DND-41 (cell line): Measurements from ENCODE around the gene ARHGAP27.
"Not testable (repeated sequence)": the region's sequence is repeated elsewhere in the genome, so short reads cannot be mapped to it uniquely, and the experiment has no call there.

ENCODE experiments used
- ATAC-seq: fragments of 200-7000 bp; cut with Tn5 transposase; 3 replicates; pipeline ENCODE4 v1.9.1; 2021; ENCODE audit warnings: low read depth; ENCODE audit not compliant: insufficient read depth
- DNase-seq: peaks from one replicate; pipeline ENCODE4 v3.0.0-alpha.2; 2020
- H2AFZ ChIP-seq: 2 replicates; pipeline ENCODE4 v1.6.0; 2012; ENCODE audit warnings: low read depth, low read length
- H3K27ac ChIP-seq: 2 replicates; pipeline ENCODE4 v1.5.1; 2012; ENCODE audit warnings: low read length, inconsistent platforms
- H3K27me3 ChIP-seq: fragments of 200-600 bp; sonication (generic); 2 replicates; pipeline ENCODE4 v1.6.0; 2012; ENCODE audit warnings: low read length, mild to moderate bottlenecking, inconsistent platforms; ENCODE audit not compliant: insufficient read depth, poor library complexity
- H3K36me3 ChIP-seq: 2 replicates; pipeline ENCODE4 v1.5.1; 2012; ENCODE audit warnings: low read length, inconsistent platforms; ENCODE audit not compliant: insufficient read depth
- H3K4me1 ChIP-seq: 2 replicates; pipeline ENCODE4 v1.5.1; 2012; ENCODE audit warnings: mild to moderate bottlenecking, low read length; ENCODE audit not compliant: insufficient read depth
- H3K4me2 ChIP-seq: 2 replicates; pipeline ENCODE4 v1.6.0; 2012; ENCODE audit warnings: mild to moderate bottlenecking, moderate library complexity, low read length, inconsistent platforms; ENCODE audit not compliant: insufficient read depth
- H3K4me3 ChIP-seq, 2 experiments: fragments of 200-600 bp in 1 of 2; shearing (Covaris generic) in 1 of 2; 2 replicates each; pipeline ENCODE4 v1.5.1; 2012 to 2016; ENCODE audit warnings: inconsistent platforms in 2 of 2, low read length in 2 of 2, mild to moderate bottlenecking in 2 of 2, low read depth in 1 of 2, moderate library complexity in 1 of 2
- H3K79me2 ChIP-seq: 2 replicates; pipeline ENCODE4 v1.6.0; 2012; ENCODE audit warnings: low read length, inconsistent platforms; ENCODE audit not compliant: insufficient read depth
- H3K9ac ChIP-seq: 2 replicates; pipeline ENCODE4 v1.6.0; 2012; ENCODE audit warnings: low read depth, mild to moderate bottlenecking, inconsistent platforms, low read length, moderate library complexity
- H3K9me3 ChIP-seq: 2 replicates; pipeline ENCODE4 v1.5.1; 2012; ENCODE audit warnings: low read length, moderate library complexity, mild to moderate bottlenecking, inconsistent platforms; ENCODE audit not compliant: insufficient read depth, severe bottlenecking
- H4K20me1 ChIP-seq: 2 replicates; pipeline ENCODE4 v1.6.0; 2012; ENCODE audit warnings: low read length; ENCODE audit not compliant: insufficient read depth
- CTCF ChIP-seq: IDR thresholded peaks from 2 replicates; pipeline ENCODE4 v1.5.1; 2012; ENCODE audit warnings: borderline replicate concordance, low read length, moderate library complexity, mild to moderate bottlenecking; ENCODE audit not compliant: poor library complexity, severe bottlenecking; ENCODE audit errors: extremely low read depth
- EZH2 ChIP-seq: IDR thresholded peaks from 3 replicates; pipeline ENCODE4 v1.6.1; 2012; ENCODE audit warnings: borderline replicate concordance, low read depth, mild to moderate bottlenecking, moderate library complexity, low read length, inconsistent platforms; ENCODE audit not compliant: severe bottlenecking

ARHGAP27 gene

GRCh38 chr17:45345554-45346215 is 87.0 kb downstream of the ARHGAP27 start:
- no peaks in the 10 kb centered on the region for H3K36me3 ChIP-seq
- DNase-seq (no peak), ATAC-seq (no peak)
- H2AFZ ChIP-seq = no peak overlapping the region
- no peak overlapping the region for H3K4me2 ChIP-seq
- H3K27ac ChIP-seq = no peak overlapping the region
- no peak overlapping the region for H3K4me3 ChIP-seq
- no peak overlapping the region for H3K9ac ChIP-seq
- no peaks in the 10 kb centered on the region for H3K79me2 ChIP-seq
- no peaks in the 10 kb centered on the region for H3K4me1 ChIP-seq
- no peaks in the 10 kb centered on the region for H3K27me3 ChIP-seq
- TF ChIP-seq CTCF (no peak), EZH2 (no peak)
- no peaks in the 10 kb centered on the region for H3K9me3 ChIP-seq
- no peaks in the 10 kb centered on the region for H4K20me1 ChIP-seq

GRCh38 chr17:45345246-45345553 is 87.5 kb downstream of the ARHGAP27 start:
- DNase-seq (no peak), ATAC-seq (no peak)
- Histone ChIP-seq H3K4me3 (no peak overlapping the region), H3K4me1 (no peaks in the 10 kb centered on the region), H3K9ac (no peak overlapping the region), H3K79me2 (no peaks in the 10 kb centered on the region), H3K36me3 (no peaks in the 10 kb centered on the region), H3K27ac (no peak overlapping the region), H2AFZ (no peak overlapping the region), H3K27me3 (no peaks in the 10 kb centered on the region), H4K20me1 (no peaks in the 10 kb centered on the region), H3K9me3 (no peaks in the 10 kb centered on the region), H3K4me2 (no peak overlapping the region)
- TF ChIP-seq EZH2 (no peak), CTCF (no peak)

- not testable (repeated sequence) for ATAC-seq, H4K20me1 ChIP-seq, H3K4me2 ChIP-seq, H2AFZ ChIP-seq, H3K4me1 ChIP-seq, H3K4me3 ChIP-seq, DNase-seq, H3K27ac ChIP-seq, H3K27me3 ChIP-seq, H3K9me3 ChIP-seq, H3K36me3 ChIP-seq, H3K79me2 ChIP-seq, H3K9ac ChIP-seq
Measured at GRCh38 chr17:45343967-45344664, 88.6 kb downstream of the ARHGAP27 start.
